DND-41 (cell line): ENCODE results near the gene LGALS3.

Experiments used
- CTCF ChIP-seq: IDR thresholded peaks from 2 replicates; pipeline ENCODE4 v1.5.1; 2012; ENCODE audit warnings: borderline replicate concordance, low read length, moderate library complexity, mild to moderate bottlenecking; ENCODE audit not compliant: poor library complexity, severe bottlenecking; ENCODE audit errors: extremely low read depth
- EZH2 ChIP-seq: IDR thresholded peaks from 3 replicates; pipeline ENCODE4 v1.6.1; 2012; ENCODE audit warnings: borderline replicate concordance, low read depth, mild to moderate bottlenecking, moderate library complexity, low read length, inconsistent platforms; ENCODE audit not compliant: severe bottlenecking

- no peak for TF ChIP-seq CTCF
- no peak for TF ChIP-seq EZH2
Observed at GRCh38 chr14:55105991-55106390, 23.1 kb upstream of the LGALS3 start.
